DMS153 treated with DMSO at 0.1 percent for 48 hours (cell line): ENCODE results near the gene GSS.

Experiments used
- DNase-seq: peaks from one replicate; lab custom pipeline; 2025; ENCODE audit not compliant: unreplicated experiment; lab: John Stamatoyannopoulos, UW

The GSS gene

GRCh38 chr20:34978092-34978744, 22.6 kb upstream of the GSS start:
- DNase-seq = no peak

- no peak for DNase-seq
Observed at GRCh38 chr20:34977365-34978091, 21.9 kb upstream of the GSS start.

GRCh38 chr20:34976286-34976685, 20.7 kb upstream of the GSS start:
- DNase-seq = no peak

- DNase-seq = no peak
Observed at GRCh38 chr20:34974246-34974645, 18.6 kb upstream of the GSS start.

- no peak for DNase-seq
Observed at GRCh38 chr20:34971561-34972235, 16.1 kb upstream of the GSS start.

- no peak for DNase-seq
Observed at GRCh38 chr20:34970846-34971560, 15.4 kb upstream of the GSS start.

- no peak for DNase-seq
Observed at GRCh38 chr20:34970193-34970840, 14.7 kb upstream of the GSS start.

- no peak for DNase-seq
Observed at GRCh38 chr20:34968042-34968775, 12.6 kb upstream of the GSS start.

GRCh38 chr20:34967421-34967820, 11.8 kb upstream of the GSS start:
- no peak for DNase-seq

- no peak for DNase-seq
Observed at GRCh38 chr20:34965051-34965450, 9.4 kb upstream of the GSS start.

GRCh38 chr20:34964486-34964885, 8.9 kb upstream of the GSS start:
- no peak for DNase-seq

GRCh38 chr20:34956751-34957472, 1.3 kb upstream of the GSS start:
- DNase-seq = no peak

- DNase-seq = no peak
Observed at GRCh38 chr20:34956041-34956458, 444 bp upstream of the GSS start.

GRCh38 chr20:34954904-34955230, 739 bp downstream of the GSS start:
- DNase-seq = peak; percentile 41

GRCh38 chr20:34953960-34954359, 1.6 kb downstream of the GSS start:
- no peak for DNase-seq

- DNase-seq = no peak
Observed at GRCh38 chr20:34952671-34953070, 2.9 kb downstream of the GSS start.

- no peak for DNase-seq
Observed at GRCh38 chr20:34951652-34952051, 4.0 kb downstream of the GSS start.

- DNase-seq = no peak
Observed at GRCh38 chr20:34951252-34951651, 4.4 kb downstream of the GSS start.

GRCh38 chr20:34949120-34949519, 6.5 kb downstream of the GSS start:
- DNase-seq = no peak

- DNase-seq = no peak
Observed at GRCh38 chr20:34948030-34948429, 7.6 kb downstream of the GSS start.
